Measurements from ENCODE around the gene COL5A1. TPM values are rescaled to one million over a fixed set of nuclear protein-coding genes. Genes with fewer than 3 reads are reported as not detected.

The COL5A1 gene
- total and polyA plus RNA-seq, 2 donors from 2014 or later: 2.4 to 23.8 TPM

DNA sequence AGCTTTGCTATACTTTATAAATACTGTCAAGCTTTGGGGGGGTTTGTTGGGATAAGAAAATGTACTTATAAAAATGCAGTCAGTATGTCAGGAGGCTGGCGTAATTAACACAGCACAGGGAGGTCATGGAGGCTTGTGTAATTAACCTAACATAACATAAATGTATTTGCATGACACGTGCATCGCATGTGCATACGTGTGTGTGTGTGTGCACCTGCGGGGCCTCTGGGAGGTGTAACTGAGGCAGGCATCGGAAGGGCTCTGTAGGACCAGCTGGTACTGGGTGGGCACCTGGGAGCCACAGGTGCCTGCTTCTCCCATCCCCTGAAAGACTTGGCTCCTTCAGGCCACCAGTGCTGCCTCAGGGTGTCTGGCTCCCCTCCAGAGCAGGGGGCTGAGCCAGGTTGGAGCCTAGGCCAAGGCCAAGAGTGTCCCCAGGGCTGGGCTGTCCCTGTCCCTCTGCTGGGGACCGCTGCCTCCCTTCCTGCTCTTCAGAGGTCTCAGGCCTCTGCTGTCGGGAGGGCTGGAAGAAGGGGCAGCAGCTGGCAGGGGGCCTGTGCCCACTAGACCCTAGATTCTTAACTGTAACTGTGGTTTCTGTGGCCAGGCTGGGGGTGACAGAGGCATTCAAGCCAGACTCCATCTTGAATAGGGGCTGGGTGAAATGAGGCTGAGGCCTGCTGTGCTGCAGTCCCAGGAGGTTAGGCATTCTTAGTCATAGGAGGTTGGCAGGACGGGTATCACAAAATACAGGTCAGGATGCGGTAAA lies 248.0 kb downstream of the COL5A1 start:
- Histone ChIP-seq H3K27me3 (ENCODE audit: control insufficient read depth, insufficient read depth, low read length) (no peaks in the 10 kb centered on the region), H3K9ac (ENCODE audit: low read length in 3 of 3) (no peak overlapping the region), H3K27ac (ENCODE audit: low read depth in 2 of 2, low read length in 2 of 2) (no peak overlapping the region), H3K9me3 (ENCODE audit: control insufficient read depth in 2 of 3, insufficient read depth in 1 of 3, low read length in 3 of 3) (no peaks in the 10 kb centered on the region), H3K4me3 (ENCODE audit: low read length in 3 of 3) (no peak overlapping the region), H3K36me3 (ENCODE audit: control insufficient read depth in 2 of 3, insufficient read depth in 3 of 3, low read length in 3 of 3) (no peaks in the 10 kb centered on the region), H3K4me1 (ENCODE audit: control insufficient read depth in 2 of 3, insufficient read depth in 2 of 3, low read depth in 1 of 3, low read length in 3 of 3) (no peaks in the 10 kb centered on the region)
- TF ChIP-seq, protein P1, sequence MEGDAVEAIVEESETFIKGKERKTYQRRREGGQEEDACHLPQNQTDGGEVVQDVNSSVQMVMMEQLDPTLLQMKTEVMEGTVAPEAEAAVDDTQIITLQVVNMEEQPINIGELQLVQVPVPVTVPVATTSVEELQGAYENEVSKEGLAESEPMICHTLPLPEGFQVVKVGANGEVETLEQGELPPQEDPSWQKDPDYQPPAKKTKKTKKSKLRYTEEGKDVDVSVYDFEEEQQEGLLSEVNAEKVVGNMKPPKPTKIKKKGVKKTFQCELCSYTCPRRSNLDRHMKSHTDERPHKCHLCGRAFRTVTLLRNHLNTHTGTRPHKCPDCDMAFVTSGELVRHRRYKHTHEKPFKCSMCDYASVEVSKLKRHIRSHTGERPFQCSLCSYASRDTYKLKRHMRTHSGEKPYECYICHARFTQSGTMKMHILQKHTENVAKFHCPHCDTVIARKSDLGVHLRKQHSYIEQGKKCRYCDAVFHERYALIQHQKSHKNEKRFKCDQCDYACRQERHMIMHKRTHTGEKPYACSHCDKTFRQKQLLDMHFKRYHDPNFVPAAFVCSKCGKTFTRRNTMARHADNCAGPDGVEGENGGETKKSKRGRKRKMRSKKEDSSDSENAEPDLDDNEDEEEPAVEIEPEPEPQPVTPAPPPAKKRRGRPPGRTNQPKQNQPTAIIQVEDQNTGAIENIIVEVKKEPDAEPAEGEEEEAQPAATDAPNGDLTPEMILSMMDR (IDR thresholded peaks at IDR 0.05; ENCODE audit: borderline replicate concordance, extremely low read depth, insufficient read depth): no peak
- DNase-seq (peak in 1 of 5 donors; percentile 12), FAIRE-seq (no peak)
- intact Hi-C loops (cut with DNase I): no loop called here

DNA sequence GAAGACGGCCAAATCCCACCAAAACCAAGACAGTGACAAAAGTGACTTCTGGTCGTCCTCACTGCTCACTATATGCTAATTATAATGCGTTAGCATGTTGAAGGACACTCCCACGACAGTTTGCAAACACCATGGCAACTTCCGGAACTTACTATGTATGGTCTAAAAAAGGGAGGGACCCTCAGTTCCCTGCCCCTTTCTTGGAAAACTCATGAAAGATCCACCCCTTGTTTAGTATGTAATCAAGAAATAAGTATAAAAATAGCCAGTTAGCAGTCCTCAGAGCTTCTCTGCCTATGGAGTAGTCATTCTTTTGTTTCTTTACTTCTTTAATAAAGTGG lies 248.5 kb downstream of the COL5A1 start:
- no peak for DNase-seq
- intact Hi-C loops (cut with DNase I): no loop called here
- TF ChIP-seq, protein P1 (IDR thresholded peaks at IDR 0.05; ENCODE audit: borderline replicate concordance, extremely low read depth, insufficient read depth): no peak
- Histone ChIP-seq H3K9me3 (ENCODE audit: control insufficient read depth in 2 of 3, insufficient read depth in 1 of 3, low read length in 3 of 3) (no peaks in the 10 kb centered on the region), H3K9ac (ENCODE audit: low read length in 3 of 3) (no peak overlapping the region), H3K27me3 (ENCODE audit: control insufficient read depth, insufficient read depth, low read length) (no peaks in the 10 kb centered on the region), H3K36me3 (ENCODE audit: control insufficient read depth in 2 of 3, insufficient read depth in 3 of 3, low read length in 3 of 3) (no peaks in the 10 kb centered on the region), H3K4me1 (ENCODE audit: control insufficient read depth in 2 of 3, insufficient read depth in 2 of 3, low read depth in 1 of 3, low read length in 3 of 3) (no peaks in the 10 kb centered on the region), H3K4me3 (ENCODE audit: low read length in 3 of 3) (no peak overlapping the region), H3K27ac (ENCODE audit: low read depth in 2 of 2, low read length in 2 of 2) (no peak overlapping the region)
- no peak for FAIRE-seq

DNA sequence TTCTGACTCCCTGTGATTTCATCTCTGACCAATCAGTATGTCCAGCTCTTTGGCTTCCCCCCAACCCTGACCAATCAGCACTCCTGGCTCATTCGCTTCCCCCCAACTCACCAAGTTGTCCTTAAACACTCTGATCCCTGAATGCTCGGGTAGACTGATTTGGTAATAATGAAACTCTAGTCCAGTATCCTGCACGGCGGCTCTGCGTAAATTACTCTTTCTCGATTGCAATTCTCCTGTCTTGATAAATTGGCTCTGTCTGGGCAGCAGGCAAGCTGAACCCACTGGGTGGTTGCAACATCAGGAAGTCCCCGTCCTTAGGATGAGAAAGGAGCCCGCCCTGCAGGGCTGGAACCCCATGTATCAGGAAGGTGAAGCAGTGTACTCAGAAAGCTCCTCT lies 249.4 kb downstream of the COL5A1 start:
- TF ChIP-seq, protein P1 (IDR thresholded peaks at IDR 0.05; ENCODE audit: borderline replicate concordance, extremely low read depth, insufficient read depth): no peak
- FAIRE-seq: no peak
- intact Hi-C loops (cut with DNase I): no loop called here
- no peaks in the 10 kb centered on the region for H3K9me3 ChIP-seq (ENCODE audit: control insufficient read depth in 2 of 3, insufficient read depth in 1 of 3, low read length in 3 of 3)
- no peak overlapping the region for H3K9ac ChIP-seq (ENCODE audit: low read length in 3 of 3)
- no peak overlapping the region for H3K27ac ChIP-seq (ENCODE audit: low read depth in 2 of 2, low read length in 2 of 2)
- DNase-seq: peak in 2 of 5 donors; percentile 1 to 14
- H3K27me3 ChIP-seq (ENCODE audit: control insufficient read depth, insufficient read depth, low read length): no peaks in the 10 kb centered on the region
- H3K4me3 ChIP-seq (ENCODE audit: low read length in 3 of 3): no peak overlapping the region
- no peaks in the 10 kb centered on the region for H3K36me3 ChIP-seq (ENCODE audit: control insufficient read depth in 2 of 3, insufficient read depth in 3 of 3, low read length in 3 of 3)
- H3K4me1 ChIP-seq (ENCODE audit: control insufficient read depth in 2 of 3, insufficient read depth in 2 of 3, low read depth in 1 of 3, low read length in 3 of 3): no peaks in the 10 kb centered on the region
